Lower lobe of right lung (tissue), 2 donors: ENCODE data around the gene CBLN3. TPM values are rescaled to one million over a fixed set of nuclear protein-coding genes. Genes with fewer than 3 reads are reported as not detected.
A peak's percentile ranks its signal among the peaks of the same experiment; 100 is the strongest.

Experiments used
- ATAC-seq, 2 donors: fragments of 200-7000 bp; cut with Tn5 transposase; one replicate each; pipeline ENCODE4 v1.9.1; 2020 to 2022; ENCODE audit warnings: mild to moderate bottlenecking in 2 of 2, moderate library complexity in 2 of 2
- DNase-seq: peaks from one replicate; pipeline ENCODE4 v3.0.0-alpha.2; 2020
- H3K27ac ChIP-seq: fragments of 200-600 bp; one replicate; pipeline ENCODE4 v1.8.0; 2022
- H3K27me3 ChIP-seq: fragments of 200-600 bp; one replicate; pipeline ENCODE4 v1.8.0; 2022; ENCODE audit warnings: low read depth
- H3K36me3 ChIP-seq: fragments of 200-600 bp; one replicate; pipeline ENCODE4 v1.8.0; 2022; ENCODE audit warnings: mild to moderate bottlenecking
- H3K4me1 ChIP-seq: fragments of 200-600 bp; one replicate; pipeline ENCODE4 v1.8.0; 2022
- H3K4me3 ChIP-seq: fragments of 200-600 bp; one replicate; pipeline ENCODE4 v1.8.0; 2022; ENCODE audit warnings: mild to moderate bottlenecking
- H3K9me3 ChIP-seq: fragments of 200-600 bp; one replicate; pipeline ENCODE4 v1.8.0; 2022
- intact Hi-C: fragments of 100-400 bp; cut with DNase I; formaldehyde crosslinking; loops from one replicate; pipeline ENCODE4 v1.11.0; 2022
- total RNA-seq: library from RNA; stranded (reverse); fragmentation: NEBNext Ultra II Directional; extraction: Animal tissue kit (Norgen Biotek cat#: 25700); gene quantifications from one replicate; pipeline ENCODE4 v1.2.1, GENCODE V29; 2021
- TF ChIP-seq, protein P1 (sequence below): fragments of 200-600 bp; IDR thresholded peaks from one replicate; pipeline ENCODE4 v1.8.0; 2022; ENCODE audit warnings: antibody characterized with exemption, mild to moderate bottlenecking
- donor health status: DM: no; HTN: yes; CAD: no; lungs with severe emphysema.

CBLN3 gene
- total RNA-seq, 1 donor from 2014 or later, result 2.3 TPM

- intact Hi-C loops, result no loop called here
- TF ChIP-seq, protein P1, sequence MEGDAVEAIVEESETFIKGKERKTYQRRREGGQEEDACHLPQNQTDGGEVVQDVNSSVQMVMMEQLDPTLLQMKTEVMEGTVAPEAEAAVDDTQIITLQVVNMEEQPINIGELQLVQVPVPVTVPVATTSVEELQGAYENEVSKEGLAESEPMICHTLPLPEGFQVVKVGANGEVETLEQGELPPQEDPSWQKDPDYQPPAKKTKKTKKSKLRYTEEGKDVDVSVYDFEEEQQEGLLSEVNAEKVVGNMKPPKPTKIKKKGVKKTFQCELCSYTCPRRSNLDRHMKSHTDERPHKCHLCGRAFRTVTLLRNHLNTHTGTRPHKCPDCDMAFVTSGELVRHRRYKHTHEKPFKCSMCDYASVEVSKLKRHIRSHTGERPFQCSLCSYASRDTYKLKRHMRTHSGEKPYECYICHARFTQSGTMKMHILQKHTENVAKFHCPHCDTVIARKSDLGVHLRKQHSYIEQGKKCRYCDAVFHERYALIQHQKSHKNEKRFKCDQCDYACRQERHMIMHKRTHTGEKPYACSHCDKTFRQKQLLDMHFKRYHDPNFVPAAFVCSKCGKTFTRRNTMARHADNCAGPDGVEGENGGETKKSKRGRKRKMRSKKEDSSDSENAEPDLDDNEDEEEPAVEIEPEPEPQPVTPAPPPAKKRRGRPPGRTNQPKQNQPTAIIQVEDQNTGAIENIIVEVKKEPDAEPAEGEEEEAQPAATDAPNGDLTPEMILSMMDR, result no peak
These were observed 3.1 kb downstream of the CBLN3 start for GRCh38 chr14:24426150-24426911.

DNA sequence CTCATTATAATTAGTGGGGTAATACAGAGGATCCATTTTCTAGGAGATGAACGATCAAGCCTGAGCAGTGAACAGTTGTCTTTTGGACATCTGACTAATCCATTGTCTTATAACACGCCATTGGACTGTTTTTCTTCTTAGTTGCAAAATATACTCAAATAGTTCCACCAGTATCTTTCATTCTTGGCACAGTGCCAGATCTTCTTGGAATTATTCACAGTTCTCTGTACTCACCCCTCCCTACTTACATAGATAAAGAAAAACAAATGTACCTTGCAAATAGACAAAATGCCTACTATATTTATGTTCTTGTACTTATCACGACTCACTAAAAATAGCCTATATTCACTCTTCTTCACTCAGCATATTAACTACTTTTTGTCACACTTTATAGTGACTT lies 3.8 kb downstream of the CBLN3 start:
- Histone ChIP-seq H3K27me3 (no peaks in the 10 kb centered on the region), H3K4me3 (no peak overlapping the region), H3K4me1 (peaks cover 43% of the 10 kb centered on the region), H3K36me3 (no peaks in the 10 kb centered on the region), H3K9me3 (no peaks in the 10 kb centered on the region), H3K27ac (no peak overlapping the region)
- ATAC-seq, result no peak
- TF ChIP-seq, protein P1, result no peak
- no peak for DNase-seq
- intact Hi-C loops, result no loop called here

More at GRCh38 chr14:24426150-24426911, 3.1 kb downstream of the CBLN3 start:
- ATAC-seq, result no peak
- Histone ChIP-seq H3K27ac (no peak overlapping the region), H3K27me3 (no peaks in the 10 kb centered on the region), H3K36me3 (no peaks in the 10 kb centered on the region), H3K4me1 (peaks cover 49% of the 10 kb centered on the region), H3K9me3 (no peaks in the 10 kb centered on the region), H3K4me3 (no peak overlapping the region)
- no peak for DNase-seq

DNA sequence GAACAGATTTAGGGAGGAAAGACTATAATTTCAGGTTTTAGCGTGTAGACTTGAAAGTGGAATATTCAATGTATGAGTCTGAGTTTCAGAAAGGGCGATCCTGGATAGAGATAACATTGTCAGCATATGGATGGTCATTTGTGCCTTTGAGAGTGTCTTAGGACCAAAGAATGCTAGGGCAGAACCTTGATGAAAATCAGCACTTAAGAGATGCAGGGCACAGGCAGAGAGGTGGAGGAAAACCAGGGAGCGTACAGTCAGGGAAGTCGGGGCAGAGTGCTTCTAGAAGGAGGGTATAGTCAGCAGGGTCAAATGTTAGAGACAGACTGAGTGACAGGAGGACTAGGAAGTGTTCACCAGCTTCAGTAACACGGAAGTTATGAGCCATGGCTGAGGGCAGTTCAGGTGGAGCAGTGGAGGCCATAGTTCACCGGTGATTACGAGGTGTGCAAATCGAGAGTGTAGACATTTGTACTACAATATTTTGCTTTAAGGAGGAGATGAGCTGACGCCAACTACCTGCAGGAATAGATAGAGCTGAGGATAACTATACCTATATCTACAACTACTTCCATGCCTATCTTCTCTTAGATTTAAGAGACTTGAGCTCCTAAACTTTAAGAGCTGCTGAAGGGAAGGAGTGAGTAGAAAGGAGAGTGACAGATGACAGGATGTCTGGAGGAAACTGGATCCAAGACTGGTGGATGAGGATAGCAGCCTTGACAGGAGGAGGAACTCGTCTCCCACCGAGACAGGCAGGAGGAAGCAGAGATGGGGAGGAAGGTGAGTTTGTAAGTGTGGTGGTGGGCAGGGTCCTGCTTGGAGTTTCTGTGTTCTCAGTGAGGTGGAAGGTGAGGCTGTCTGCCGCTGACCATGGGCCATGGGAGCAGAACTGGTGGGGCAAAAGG lies 6.5 kb downstream of the CBLN3 start:
- no peaks in the 10 kb centered on the region for H3K27me3 ChIP-seq
- intact Hi-C loops, result no loop called here
- H3K36me3 ChIP-seq, result no peaks in the 10 kb centered on the region
- H3K4me3 ChIP-seq, result no peak overlapping the region
- H3K27ac ChIP-seq, result no peak overlapping the region
- H3K4me1 ChIP-seq, result peaks cover 41% of the 10 kb centered on the region
- DNase-seq (no peak), ATAC-seq (no peak)
- no peaks in the 10 kb centered on the region for H3K9me3 ChIP-seq
- TF ChIP-seq, protein P1, result no peak

- ATAC-seq (no peak), DNase-seq (no peak)
- Histone ChIP-seq H3K4me3 (no peak overlapping the region), H3K9me3 (no peaks in the 10 kb centered on the region), H3K27ac (no peak overlapping the region), H3K36me3 (no peaks in the 10 kb centered on the region), H3K4me1 (peaks cover 41% of the 10 kb centered on the region), H3K27me3 (no peaks in the 10 kb centered on the region)
- TF ChIP-seq, protein P1, result no peak
- intact Hi-C loops, result no loop called here
These were observed 7.2 kb downstream of the CBLN3 start for GRCh38 chr14:24422261-24422660.

DNA sequence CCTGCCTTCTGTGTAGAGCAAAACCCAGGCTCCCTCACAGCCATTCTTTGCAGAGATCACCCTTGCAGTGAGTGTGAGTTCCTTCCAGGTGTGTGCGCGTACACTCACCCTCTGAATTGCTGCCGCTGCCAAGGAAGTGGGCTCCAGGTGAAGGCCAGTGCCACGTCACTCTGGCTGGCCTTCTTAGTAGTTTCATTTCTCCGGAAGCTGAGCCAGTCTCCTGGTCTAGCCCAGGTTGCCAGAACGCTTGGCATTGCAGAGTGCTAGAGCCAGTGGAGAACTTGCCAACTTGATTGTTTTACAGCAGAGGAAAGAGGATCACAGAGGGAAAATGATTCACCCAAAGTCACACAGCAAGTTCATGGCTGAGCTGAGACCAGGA lies 11.0 kb downstream of the CBLN3 start:
- H3K27me3 ChIP-seq, result no peaks in the 10 kb centered on the region
- intact Hi-C loops, result loop anchor here (10.0 kb wide), 1 partner anchor 54 kb away; the partner anchor contains the start of gene NFATC4
- TF ChIP-seq, protein P1, result no peak
- peaks cover 18% of the 10 kb centered on the region for H3K36me3 ChIP-seq
- ATAC-seq, result peak; percentile 32 to 65
- H3K27ac ChIP-seq, result no peak overlapping the region
- H3K9me3 ChIP-seq, result no peaks in the 10 kb centered on the region
- H3K4me3 ChIP-seq, result no peak overlapping the region
- DNase-seq, result no peak
- peaks cover 16% of the 10 kb centered on the region for H3K4me1 ChIP-seq
